Hepatocyte (in vitro differentiated cells): ENCODE data around the gene NUCB1.

Source experiments
- EZH2 ChIP-seq: fragments of 200-600 bp; sonication (generic); IDR thresholded peaks from 2 replicates; pipeline ENCODE4 v1.6.1; 2016; ENCODE audit warnings: antibody characterized with exemption, mild to moderate bottlenecking, borderline replicate concordance
- TF ChIP-seq, protein P1 (sequence below): fragments of 200-600 bp; sonication (generic); IDR thresholded peaks from 2 replicates; pipeline ENCODE4 v1.5.1; 2016; ENCODE audit warnings: antibody characterized with exemption, mild to moderate bottlenecking; ENCODE audit not compliant: poor library complexity

DNA sequence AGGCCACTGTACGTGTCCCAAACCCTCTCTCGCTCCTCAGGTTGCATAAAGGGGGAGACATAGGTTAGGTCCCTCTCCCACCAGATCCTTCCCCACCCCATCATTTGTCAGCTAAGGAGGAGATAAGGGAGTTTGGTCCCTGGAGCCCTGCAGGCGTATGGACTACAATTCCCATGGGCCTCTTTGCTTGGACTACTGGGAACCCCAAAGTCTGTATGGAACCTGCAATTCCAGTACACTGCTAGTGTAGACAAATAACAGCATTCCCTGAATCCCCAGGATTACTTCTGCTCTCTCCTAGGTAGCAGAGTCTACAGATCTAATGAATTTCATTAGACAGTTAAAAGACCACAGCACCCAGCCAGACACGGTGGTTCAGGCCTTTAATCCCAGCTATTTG is 47.8 kb upstream of the NUCB1 start:
- TF ChIP-seq, protein P1, sequence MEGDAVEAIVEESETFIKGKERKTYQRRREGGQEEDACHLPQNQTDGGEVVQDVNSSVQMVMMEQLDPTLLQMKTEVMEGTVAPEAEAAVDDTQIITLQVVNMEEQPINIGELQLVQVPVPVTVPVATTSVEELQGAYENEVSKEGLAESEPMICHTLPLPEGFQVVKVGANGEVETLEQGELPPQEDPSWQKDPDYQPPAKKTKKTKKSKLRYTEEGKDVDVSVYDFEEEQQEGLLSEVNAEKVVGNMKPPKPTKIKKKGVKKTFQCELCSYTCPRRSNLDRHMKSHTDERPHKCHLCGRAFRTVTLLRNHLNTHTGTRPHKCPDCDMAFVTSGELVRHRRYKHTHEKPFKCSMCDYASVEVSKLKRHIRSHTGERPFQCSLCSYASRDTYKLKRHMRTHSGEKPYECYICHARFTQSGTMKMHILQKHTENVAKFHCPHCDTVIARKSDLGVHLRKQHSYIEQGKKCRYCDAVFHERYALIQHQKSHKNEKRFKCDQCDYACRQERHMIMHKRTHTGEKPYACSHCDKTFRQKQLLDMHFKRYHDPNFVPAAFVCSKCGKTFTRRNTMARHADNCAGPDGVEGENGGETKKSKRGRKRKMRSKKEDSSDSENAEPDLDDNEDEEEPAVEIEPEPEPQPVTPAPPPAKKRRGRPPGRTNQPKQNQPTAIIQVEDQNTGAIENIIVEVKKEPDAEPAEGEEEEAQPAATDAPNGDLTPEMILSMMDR, result no peak
- no peak for TF ChIP-seq EZH2
